Measurements from ENCODE around the gene KRT81.
"Not testable (repeated sequence)": the region's sequence is repeated elsewhere in the genome, so short reads cannot be mapped to it uniquely, and the experiment has no call there.

KRT81 gene

DNA sequence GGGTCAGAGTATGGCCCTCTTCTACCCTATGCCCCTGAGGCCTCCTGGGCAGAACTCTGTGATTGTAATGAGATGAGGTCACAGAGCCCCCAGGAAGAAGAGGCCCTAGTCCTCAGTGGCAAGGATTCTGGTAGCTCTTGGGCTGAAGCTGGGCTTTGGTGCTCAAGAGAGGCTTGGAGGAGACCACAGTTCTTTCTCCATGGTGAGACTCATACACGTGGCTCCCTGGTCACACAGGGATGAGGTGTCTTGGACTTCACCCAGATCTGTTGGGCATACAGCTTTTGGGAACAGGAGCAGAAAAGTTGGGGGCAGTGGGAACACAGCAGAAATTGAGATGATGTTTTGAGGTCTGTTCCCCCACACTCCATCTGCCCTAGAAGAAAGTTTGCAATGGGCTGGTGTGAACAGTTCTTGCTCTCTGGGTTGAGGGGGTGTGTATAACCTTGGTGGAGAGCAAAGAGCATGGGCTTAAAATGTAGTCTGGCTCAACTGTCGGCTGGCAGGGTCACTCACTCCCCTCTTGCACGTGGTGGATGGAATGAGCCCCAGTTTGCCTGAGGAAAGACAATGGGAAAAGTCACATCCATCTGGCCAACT lies 16.7 kb downstream of the KRT81 start, which contains the start of gene KRT86:
Gene KRT86 (plus strand): TSS at position 125 of the 600 bp plus-strand sequence. CDS start 27,272 bp downstream, outside the sequence.
- DNase-seq (ENCODE audit: low spot score) = no peak

DNA sequence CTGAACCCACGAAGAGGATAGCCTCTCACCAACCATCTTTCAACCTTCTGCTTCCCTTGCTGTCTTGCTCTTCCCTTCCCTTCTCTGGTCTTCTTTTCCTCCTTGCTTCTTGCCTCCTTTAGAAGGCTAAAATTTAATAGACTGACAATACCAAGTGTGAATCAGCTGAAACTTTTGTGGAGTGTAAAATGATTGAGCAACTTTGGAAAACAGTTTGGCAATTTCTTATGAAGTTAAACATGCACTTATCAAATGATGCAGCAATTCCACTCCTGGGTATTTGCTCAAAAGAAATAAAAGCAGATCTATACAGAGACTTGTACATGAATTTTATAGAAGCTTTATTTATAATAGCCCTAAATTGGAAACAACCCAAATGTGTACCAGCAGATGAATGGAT lies 20.2 kb downstream of the KRT81 start:
- no peak for DNase-seq (ENCODE audit: low spot score)

DNA sequence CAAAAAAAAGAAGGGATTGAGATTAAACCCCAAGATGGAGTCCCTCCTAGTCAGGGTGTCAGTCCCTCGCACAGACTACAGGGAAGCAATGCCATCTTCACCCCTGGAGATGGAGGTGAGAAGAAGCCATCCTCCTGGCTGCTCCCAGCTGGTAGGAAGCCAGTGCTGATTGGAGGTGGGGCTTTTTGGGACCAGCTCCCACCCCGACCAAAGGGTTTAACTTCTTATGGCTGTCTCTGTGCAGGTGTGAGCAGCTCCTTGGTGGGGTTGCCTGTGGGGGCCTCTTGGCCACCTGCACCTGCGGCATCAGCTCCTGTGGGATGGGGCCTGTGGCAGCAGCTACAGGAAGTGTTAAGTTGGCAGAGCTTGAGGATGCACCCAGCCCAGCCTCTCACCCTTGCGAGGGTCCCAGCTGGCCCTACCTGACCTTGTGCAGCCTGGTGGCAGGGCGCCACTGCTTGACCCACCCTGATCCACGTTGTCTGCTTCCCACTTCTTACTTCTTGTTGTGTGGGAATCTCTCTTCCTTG lies 20.7 kb downstream of the KRT81 start:
- no peak for DNase-seq (ENCODE audit: low spot score)

DNA sequence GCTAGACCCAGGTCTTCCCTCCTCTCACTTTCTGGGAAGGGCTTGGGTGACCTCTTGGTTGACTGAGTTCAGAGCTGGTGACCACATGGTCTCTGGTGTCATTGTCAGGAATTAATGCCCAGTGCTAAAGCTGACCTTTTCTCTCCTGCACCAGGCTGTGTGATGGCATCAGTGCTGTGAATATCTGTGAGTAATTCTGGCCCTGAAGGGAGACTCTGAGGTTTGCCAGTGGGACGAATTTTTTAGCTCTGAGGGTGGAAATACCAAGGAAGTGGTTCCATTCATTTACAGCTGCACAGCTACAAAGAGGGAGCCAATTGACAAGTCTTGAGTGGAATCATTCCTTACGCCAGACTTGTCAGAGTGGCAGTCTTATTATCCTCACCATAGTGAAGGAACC lies 23.1 kb downstream of the KRT81 start:
- DNase-seq (ENCODE audit: low spot score) = no peak

DNA sequence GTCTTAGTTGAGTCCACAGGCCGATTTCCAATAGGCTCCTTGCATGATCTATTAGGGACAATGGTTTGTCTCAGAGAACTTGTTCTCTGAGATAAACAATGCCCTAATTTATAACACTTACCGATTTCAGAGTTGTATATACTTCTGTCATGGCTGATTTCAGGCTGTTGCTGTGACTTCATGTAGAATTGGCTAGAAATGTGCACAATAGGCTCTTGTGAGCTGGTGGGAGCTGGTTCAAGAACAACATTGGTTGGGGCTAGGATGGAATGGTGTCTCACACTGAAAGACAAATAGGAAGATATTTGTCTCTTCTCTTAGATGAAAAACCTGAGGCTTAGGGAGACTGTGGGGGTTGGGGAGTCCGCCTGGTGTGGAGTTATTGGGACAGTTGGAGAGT lies 23.6 kb downstream of the KRT81 start:
- no peak for DNase-seq (ENCODE audit: low spot score)

DNA sequence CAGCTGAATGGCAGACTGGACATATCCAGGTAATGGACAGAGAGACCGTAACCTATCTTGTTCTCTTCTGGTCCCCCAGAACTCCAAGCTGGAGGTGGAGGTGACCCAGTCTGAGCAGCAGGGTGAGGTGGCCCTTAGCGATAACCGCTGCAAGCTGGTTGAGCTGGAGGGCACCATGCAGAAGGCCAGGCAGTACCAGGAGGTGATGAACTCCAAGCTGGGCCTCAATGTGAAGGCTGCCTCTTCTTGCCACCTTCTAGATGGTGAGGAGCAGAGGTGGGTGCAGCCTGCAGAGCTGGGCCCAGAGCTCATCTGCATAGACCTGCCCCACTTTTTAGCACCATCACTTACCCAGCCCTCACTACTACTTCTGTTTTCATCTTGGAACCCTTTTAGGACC lies 24.1 kb downstream of the KRT81 start:
- DNase-seq (ENCODE audit: low spot score) = no peak

DNA sequence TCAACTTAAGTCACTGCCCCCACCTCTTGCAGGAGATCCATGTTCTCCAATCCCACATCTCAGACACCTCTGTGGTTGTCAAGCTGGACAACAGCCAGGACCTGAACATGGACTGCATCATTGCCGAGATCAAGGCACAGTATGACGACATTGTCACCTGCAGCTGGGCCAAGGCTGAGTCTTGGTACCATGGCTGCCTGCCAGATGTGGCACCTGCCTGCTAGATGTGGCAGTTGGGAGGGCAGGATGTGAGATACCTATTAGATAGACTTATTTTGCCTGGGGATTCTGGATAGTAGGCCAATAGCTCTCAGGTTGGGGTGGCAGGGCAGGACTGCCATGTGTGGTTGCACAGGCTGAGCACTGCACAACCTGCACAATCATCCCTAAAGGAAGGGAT lies 24.8 kb downstream of the KRT81 start:
- DNase-seq (ENCODE audit: low spot score) = no peak

DNA sequence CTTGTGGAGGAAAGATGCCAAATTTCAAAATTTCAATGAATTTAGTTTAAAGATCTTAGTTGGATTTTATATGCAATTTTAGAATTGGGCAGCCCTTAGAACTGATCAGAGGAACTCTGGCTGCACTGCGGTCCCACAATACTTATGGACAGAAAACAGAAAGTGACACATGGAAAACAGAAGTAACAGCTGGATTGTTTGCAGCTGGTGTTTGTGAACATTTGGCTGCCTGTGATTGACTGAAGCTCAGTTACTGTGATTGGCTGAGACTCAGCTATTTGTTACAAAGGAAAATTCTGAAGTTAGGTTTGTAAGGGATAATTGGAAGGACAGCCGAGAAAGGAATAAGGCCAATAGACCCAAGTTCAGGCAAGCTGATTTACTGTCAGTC lies 26.9 kb downstream of the KRT81 start:
- no peak for DNase-seq (ENCODE audit: low spot score)

DNA sequence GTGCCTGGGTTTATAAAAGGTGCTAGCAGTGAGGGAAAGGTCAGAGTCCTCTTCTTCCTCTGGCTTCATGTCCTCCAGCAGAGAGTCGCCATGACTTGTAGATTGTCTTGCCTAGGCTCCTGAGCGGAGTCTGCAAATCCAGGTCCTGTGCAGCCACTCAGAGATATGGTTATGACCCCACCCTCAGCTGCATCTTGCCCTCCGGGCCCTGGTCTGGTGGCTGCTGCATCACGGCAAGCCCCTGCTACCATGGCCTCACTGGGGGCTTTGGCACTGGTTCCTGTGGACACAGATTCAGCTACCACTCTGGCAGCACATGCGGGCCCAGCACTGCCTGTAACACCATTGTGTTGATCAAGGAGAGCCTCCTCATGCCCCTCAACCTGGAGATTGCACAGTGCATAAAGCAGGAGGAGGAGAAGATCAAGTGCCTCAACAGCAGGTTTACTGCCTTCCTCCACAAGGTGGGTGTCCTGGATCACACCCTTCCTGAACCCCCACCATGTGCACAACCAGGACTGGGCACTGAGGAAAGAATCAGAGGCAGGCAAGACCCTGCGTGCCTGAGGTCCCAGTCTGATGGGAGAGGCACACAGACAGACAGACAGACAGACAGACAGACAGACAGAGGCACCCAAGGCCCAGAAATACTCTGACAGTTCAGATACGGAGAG lies 27.4 kb downstream of the KRT81 start:
- no peak for DNase-seq (ENCODE audit: low spot score)

DNA sequence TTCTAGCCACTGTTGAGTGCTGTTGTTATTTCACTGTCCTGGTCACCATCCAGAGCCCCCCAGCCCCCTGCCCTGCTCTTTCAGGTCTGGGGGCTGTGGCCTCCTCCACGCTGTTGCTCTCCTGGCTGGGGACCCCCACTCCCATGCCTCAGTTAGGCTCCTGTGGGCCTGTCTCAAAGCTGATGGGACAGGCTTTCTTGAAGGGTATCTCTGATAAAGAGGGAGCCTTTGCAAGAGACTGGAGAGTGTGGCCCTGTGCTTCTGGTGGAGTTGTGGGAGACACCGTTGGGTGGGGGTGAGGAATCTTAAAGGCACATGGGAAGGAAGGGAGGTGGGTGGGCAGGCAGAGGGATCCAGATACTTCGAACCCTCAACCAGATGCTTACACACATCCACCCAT lies 29.0 kb downstream of the KRT81 start:
- no peak for DNase-seq (ENCODE audit: low spot score)

DNA sequence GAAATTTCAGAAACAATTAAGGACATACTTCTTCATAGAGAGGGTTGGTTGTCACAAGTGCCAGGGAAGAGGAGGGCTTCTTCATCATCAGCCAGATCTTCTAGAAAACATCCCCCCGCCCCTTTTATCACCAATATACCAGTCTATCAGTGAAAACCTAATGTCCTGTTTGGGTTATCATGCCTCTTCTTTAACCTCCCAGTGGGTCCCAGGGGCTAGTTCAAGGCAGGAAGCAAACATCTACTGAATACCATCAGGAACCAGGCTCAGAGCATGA lies 30.2 kb downstream of the KRT81 start:
- no peak for DNase-seq (ENCODE audit: low spot score)

DNA sequence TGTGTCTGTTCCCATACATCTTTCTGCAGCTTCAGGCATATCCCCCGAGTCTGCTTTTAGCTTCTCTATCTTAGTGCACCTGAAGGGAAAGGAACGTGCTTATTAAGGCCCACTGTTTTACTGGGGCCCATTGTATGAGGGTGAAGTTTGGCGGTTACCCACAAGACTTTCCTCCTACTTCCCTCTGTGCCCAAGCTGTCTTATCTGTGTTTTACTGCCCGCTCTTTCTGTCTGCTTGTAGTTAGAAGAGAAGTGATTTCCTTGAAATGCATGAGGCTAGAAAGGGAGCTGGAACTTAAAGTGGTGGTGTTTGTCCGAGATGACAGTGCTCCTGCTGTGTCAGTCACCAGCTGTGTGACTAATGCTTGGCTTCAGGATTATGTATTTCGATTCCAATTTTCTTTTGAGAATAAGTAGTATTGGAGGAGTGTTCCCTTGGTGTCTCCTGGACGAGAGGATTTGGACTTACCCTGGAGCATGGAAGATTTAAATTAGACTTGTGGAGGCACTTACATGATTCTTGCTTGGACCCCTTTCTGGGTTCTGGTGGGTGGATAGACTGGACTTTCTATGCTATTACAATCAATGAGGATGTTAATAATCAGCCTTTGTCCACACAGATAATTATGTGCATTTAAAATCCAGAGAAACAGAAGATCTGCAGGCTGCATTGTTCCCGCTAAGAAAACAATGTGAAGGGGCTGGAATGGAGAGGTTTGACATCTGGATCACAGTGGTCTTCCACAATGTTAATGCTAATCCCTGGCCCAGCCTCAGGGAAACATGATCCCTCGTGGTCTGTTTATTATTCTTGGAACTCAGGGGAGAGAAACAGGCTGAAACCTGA lies 30.8 kb downstream of the KRT81 start:
- no peak for DNase-seq (ENCODE audit: low spot score)

DNA sequence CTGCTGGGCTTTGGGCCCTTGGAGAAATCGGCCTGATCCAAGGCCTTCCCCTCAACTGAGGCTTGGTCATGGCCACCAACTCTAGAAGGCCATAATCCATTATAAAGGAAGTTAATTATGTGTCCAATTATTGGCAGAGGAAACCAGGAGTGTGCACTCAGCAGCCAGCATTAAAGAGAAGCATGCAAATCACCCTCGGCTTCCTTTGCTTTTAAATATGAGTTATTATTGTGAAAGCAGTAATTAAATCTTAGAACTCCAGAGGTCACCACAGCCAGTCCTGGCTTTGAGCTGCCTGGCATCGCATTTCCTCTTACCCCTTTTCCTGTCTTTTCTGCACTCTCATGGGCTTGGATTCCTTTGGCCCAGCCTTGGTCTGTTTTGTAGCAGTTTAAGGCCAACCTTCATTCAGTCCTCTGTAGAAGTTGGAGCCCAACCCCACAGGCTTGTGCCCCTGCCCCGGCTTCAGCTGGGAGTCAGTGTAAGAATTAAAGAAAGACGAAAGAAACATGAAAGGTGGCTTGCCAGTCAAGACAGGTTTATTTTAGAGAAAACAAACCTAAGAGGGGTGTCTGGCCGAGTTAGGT lies 31.6 kb downstream of the KRT81 start:
- DNase-seq (ENCODE audit: low spot score) = no peak

DNA sequence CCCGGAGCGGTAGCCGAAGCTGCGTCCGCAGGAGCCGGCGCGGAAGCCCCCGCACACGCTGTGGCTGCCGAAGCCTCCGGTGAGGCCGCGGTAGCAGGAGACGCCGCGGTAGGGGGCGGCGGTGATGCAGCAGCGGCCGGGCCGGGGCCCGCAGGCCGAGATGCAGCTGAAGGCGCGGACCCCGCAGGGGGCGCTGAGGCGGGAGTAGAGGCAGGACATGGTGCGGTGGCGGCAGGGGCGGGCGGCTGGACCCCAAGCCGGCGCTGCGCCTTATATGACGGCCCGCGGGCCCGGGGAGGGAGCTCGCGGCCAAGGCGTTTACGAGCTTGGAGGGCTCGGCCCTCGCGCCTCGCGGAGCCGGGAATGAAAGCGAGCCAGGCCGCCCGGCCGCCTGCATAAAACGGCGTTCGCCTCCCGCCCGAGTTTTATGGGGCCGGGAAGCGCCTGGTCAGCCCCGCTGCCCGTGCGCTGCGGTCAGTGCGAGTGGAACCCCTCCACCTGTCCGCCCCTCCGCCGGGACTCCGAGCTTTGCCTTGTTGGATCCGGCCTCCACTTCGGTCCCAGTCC lies 32.9 kb downstream of the KRT81 start:
- no peak for DNase-seq (ENCODE audit: low spot score)

DNA sequence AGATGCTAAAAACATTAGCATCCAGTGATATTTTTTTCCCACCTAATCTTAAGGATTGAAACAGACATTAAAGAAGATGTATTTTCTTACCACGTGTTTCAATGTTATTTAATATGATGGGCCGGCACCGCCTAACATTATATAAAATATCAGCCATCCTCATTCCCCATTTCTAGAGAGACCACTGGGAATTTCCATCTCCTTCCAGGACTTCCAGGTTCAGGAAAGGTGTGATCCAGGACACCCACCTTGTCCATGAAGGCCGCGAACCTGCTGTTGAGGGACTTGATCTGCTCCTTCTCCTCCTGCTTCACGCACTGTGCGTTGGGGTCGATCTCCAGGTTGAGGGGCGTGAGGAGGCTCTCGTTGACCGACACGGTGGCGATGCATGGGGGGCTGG lies 33.4 kb downstream of the KRT81 start:
- DNase-seq (ENCODE audit: low spot score) = not testable (repeated sequence)

DNA sequence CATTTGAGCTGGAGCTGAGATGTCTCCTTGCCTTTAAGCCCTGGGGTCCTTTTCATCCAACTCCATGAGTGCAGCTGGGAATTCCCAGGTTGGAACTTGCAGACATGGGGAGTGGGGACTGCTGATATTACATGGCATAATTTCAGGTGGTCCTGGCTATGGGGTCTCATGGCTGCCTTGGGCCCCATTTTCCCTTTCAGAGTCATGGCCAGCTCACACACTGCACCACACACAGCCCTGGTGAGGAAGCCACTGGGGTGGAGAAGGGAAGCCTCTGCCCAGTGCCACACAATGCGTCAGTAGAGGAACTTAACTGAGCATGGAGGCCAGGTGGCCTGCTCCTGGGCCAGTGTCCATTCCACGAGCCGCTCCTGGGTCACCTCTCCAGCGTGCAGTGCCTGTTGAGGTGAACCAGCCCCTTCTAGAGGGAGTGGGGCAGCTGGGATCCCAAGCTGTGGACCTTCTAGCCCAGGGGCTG lies 34.2 kb downstream of the KRT81 start:
- DNase-seq (ENCODE audit: low spot score) = no peak

DNA sequence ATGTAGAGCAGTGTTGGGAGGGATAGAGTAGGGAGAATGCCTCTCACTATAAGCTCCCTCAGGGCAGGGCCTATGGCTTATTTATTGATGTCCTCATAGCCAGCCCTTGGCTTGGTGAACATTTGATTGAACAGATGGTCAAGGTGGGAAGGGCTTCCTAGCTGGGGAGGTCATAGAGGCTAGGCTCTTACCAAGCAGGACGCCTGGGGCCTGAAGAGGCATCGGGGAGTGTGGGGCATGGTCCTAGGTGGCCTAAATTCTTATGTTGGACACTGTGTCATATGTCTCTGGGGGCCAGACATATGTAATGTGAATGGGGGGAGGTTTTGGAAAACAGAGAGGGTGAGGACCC lies 34.8 kb downstream of the KRT81 start:
- no peak for DNase-seq (ENCODE audit: low spot score)

DNA sequence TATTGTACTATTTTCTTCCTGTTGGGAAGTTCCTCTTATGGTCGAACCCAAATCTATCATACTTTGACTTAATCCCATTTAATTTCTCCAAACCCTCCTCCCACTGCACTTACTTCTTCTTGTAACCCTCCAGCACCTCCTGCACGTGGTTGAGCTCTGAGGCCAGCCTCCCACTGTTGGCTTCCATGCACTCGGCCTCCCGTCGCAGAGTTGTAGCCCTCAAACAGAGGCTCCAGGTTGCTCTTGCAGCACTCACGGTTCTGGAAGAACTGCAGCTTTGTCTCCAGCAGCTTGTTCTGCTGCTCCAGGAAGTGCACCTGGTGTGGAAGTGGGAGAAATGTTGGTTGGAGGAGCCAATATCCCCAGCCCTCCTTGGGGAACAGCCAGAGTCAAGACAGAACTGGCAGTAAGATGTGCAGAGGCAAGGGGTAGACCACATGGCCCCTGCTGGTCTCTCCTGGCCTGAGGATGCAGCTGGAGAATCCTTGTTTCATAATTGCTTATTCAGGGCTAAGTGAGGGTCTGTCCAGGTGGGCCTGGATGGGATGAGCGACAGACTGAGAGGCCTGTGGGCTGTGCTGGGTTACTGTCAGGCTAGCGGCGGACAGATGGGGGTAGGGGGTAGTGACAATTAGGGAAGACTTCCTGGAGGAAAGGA lies 35.3 kb downstream of the KRT81 start:
- DNase-seq (ENCODE audit: low spot score) = no peak

DNA sequence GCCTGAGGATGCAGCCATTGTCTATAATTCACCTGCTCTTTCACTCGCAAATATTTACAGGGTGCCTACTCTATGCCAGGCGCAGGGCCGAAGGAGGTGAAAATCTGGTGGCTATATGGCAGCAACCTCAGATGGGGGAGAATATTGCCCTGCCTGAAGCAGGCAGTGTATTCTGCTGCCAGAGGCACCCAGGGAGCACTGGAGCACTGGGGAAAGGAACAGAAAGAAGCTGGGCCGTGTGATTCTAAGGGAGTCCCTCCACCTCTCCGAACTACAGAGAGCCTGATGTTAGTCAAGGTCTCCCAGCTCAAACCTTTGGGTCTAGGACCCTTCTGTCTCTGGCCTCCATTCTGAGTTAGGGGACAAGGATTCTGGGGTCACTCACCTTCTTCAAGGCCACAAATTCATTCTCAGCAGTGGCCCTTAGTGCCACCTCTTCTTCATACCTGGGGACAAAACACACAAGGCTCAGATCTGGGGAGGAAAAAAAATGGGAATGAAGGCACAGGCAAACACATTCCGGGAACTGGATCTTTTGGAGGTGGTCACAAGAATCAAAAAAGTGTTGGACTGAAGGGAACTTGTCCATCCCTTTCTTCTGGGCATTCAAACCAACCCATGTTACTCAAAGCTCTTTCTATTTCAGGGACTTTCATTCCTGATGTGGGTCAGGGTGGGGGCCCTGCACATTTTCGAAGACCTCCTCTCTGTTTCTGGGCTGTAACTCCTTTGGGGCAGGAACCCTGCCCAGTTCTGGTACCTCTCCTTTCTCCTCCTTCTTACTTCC lies 36.2 kb downstream of the KRT81 start:
- no peak for DNase-seq (ENCODE audit: low spot score)

DNA sequence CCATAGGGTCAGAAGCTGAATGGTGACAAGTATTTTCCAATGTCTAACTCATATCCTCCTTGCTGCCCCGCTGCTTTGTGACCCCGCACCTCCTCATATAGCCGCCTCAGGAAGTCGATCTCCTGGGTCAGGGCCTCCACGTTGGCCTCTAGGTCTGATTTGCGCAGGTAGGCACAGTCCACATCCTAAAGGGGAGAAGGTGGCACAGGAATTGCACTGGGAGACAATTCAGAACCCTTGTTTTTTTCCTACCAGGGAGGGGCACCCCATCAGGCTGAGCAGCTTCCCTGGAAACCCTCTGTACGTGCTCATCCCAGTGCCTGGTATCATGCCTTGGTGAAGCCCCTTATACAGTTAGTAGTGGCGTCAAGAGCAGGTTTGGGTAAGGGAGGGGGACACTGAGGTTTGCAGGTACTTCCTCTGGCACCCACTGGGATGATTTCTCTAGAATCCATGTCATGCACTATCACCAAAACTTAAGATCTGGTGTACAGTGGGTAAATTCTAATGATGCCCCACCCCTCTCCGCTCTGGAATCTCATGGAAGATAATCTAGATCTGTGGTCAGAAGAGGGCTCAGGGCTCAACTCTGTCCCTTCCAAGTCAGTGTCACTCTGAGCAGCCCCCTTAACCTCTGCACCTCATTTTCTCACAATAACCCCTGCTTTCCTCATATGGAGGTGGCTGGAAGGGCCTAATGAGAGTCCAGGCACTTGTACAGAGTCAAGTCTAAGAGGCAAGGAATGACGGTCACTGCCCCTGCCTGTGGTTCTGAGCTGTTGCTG lies 37.0 kb downstream of the KRT81 start:
- DNase-seq (ENCODE audit: low spot score) = no peak
